GM23338 (cell line): ENCODE results near the gene TNPO3.

Source experiments
- CREB1 ChIP-seq: fragments of 250-450 bp; sonication (Bioruptor Pico); IDR thresholded peaks from 2 replicates; pipeline ENCODE4 v1.5.0; 2020; ENCODE audit warnings: low read depth, mild to moderate bottlenecking, moderate library complexity
- REST ChIP-seq: IDR thresholded peaks from one replicate; pipeline ENCODE4 v1.6.1; 2018; ENCODE audit warnings: antibody characterized with exemption; ENCODE audit not compliant: unreplicated experiment

- TF ChIP-seq REST (no peak), CREB1 (CRISPR knock-in tag) (no peak)
Observed at GRCh38 chr7:129052441-129052840, 2.5 kb downstream of the TNPO3 start.
